HG03103 (cell line): ENCODE data around the gene TYW1B.
"Not testable (repeated sequence)": the region's sequence is repeated elsewhere in the genome, so short reads cannot be mapped to it uniquely, and the experiment has no call there.

Experiments
- ATAC-seq: cut with Tn5 transposase; IDR thresholded peaks from one replicate; pipeline ENCODE4 v1.9.1; 2021; ENCODE audit warnings: low read depth; ENCODE audit not compliant: unreplicated experiment

The TYW1B gene

GRCh38 chr7:72632765-72633292 lies 195.2 kb downstream of the TYW1B start:
- not testable (repeated sequence) for ATAC-seq

- ATAC-seq = not testable (repeated sequence)
Observed at GRCh38 chr7:72628375-72628774, 199.6 kb downstream of the TYW1B start.

- ATAC-seq = not testable (repeated sequence)
Observed at GRCh38 chr7:72626428-72627011, 201.5 kb downstream of the TYW1B start.

- ATAC-seq = not testable (repeated sequence)
Observed at GRCh38 chr7:72625721-72626423, 202.1 kb downstream of the TYW1B start.

GRCh38 chr7:72622532-72622931 lies 205.5 kb downstream of the TYW1B start:
- ATAC-seq = no peak

GRCh38 chr7:72621761-72622187 lies 206.2 kb downstream of the TYW1B start:
- not testable (repeated sequence) for ATAC-seq

- ATAC-seq = not testable (repeated sequence)
Observed at GRCh38 chr7:72620923-72621322, 207.1 kb downstream of the TYW1B start.

- not testable (repeated sequence) for ATAC-seq
Observed at GRCh38 chr7:72618435-72619180, 209.4 kb downstream of the TYW1B start.

GRCh38 chr7:72609761-72610160 lies 218.2 kb downstream of the TYW1B start:
- ATAC-seq = not testable (repeated sequence)

- ATAC-seq = not testable (repeated sequence)
Observed at GRCh38 chr7:72607988-72608387, 220.0 kb downstream of the TYW1B start.

- ATAC-seq = not testable (repeated sequence)
Observed at GRCh38 chr7:72605863-72606431, 222.1 kb downstream of the TYW1B start.

- ATAC-seq = not testable (repeated sequence)
Observed at GRCh38 chr7:72604771-72605611, 223.0 kb downstream of the TYW1B start.

GRCh38 chr7:72603476-72603875 lies 224.5 kb downstream of the TYW1B start:
- ATAC-seq = not testable (repeated sequence)

- ATAC-seq = no peak
Observed at GRCh38 chr7:72603073-72603472, 224.9 kb downstream of the TYW1B start.

- ATAC-seq = not testable (repeated sequence)
Observed at GRCh38 chr7:72601683-72602082, 226.3 kb downstream of the TYW1B start.

- not testable (repeated sequence) for ATAC-seq
Observed at GRCh38 chr7:72590023-72590422, 238.0 kb downstream of the TYW1B start.

- not testable (repeated sequence) for ATAC-seq
Observed at GRCh38 chr7:72587267-72587666, 240.7 kb downstream of the TYW1B start.

- ATAC-seq = not testable (repeated sequence)
Observed at GRCh38 chr7:72584576-72584975, 243.4 kb downstream of the TYW1B start.

- ATAC-seq = not testable (repeated sequence)
Observed at GRCh38 chr7:72583620-72584361, 244.2 kb downstream of the TYW1B start.
